ENCODE measurements around the gene SDC1.

Gene SDC1

GRCh38 chr2:20156836-20157192 is 68.1 kb downstream of the SDC1 start:
- no peak overlapping the region for H3K4me3 ChIP-seq
- no peaks in the 10 kb centered on the region for H3K36me3 ChIP-seq
- H3K9me3 ChIP-seq = no peaks in the 10 kb centered on the region
- DNase-seq = no peak
- peaks cover 0 to 3% of the 10 kb centered on the region in 2 donors for H3K27me3 ChIP-seq
- no peak for TF ChIP-seq CTCF (IDR thresholded peaks at IDR 0.05)
- no peaks in the 10 kb centered on the region for H3K4me1 ChIP-seq
- intact Hi-C loops (cut with DNase I; ENCODE audit: low total_unique reads) = no loop called here
- H3K27ac ChIP-seq = no peak overlapping the region

- no peak for DNase-seq
- Histone ChIP-seq H3K9me3 (no peaks in the 10 kb centered on the region), H3K27ac (no peak overlapping the region), H3K36me3 (no peaks in the 10 kb centered on the region), H3K27me3 (peaks cover 0 to 3% of the 10 kb centered on the region in 2 donors), H3K4me3 (no peak overlapping the region), H3K4me1 (no peaks in the 10 kb centered on the region)
- TF ChIP-seq CTCF (IDR thresholded peaks at IDR 0.05) = no peak
- intact Hi-C loops (cut with DNase I; ENCODE audit: low total_unique reads) = no loop called here
Measured at GRCh38 chr2:20156076-20156759, 68.7 kb downstream of the SDC1 start.

- H3K27ac ChIP-seq = no peak overlapping the region
- no peaks in the 10 kb centered on the region for H3K4me1 ChIP-seq
- intact Hi-C loops (cut with DNase I; ENCODE audit: low total_unique reads) = no loop called here
Measured at GRCh38 chr2:20153131-20153851, 71.6 kb downstream of the SDC1 start.

GRCh38 chr2:20150806-20151571 is 73.9 kb downstream of the SDC1 start:
- no peak for DNase-seq
- Histone ChIP-seq H3K27ac (no peak overlapping the region), H3K27me3 (no peaks in the 10 kb centered on the region), H3K36me3 (no peaks in the 10 kb centered on the region), H3K9me3 (no peaks in the 10 kb centered on the region), H3K4me3 (no peak overlapping the region), H3K4me1 (no peaks in the 10 kb centered on the region)
- no peak for TF ChIP-seq CTCF (IDR thresholded peaks at IDR 0.05)
- intact Hi-C loops (cut with DNase I; ENCODE audit: low total_unique reads) = no loop called here

More at GRCh38 chr2:20153131-20153851, 71.6 kb downstream of the SDC1 start:
- Histone ChIP-seq H3K27me3 (no peaks in the 10 kb centered on the region), H3K9me3 (no peaks in the 10 kb centered on the region), H3K36me3 (no peaks in the 10 kb centered on the region), H3K4me3 (no peak overlapping the region)
- no peak for TF ChIP-seq CTCF (IDR thresholded peaks at IDR 0.05)
- no peak for DNase-seq

All from tibial artery (tissue), 4 donors.